GM21576 (cell line): ENCODE data around the gene GALNT18.

Source experiments
- ATAC-seq: cut with Tn5 transposase; IDR thresholded peaks from one replicate; pipeline ENCODE4 v1.9.1; 2021; ENCODE audit warnings: mild to moderate bottlenecking, moderate library complexity; ENCODE audit not compliant: unreplicated experiment

Gene GALNT18

DNA sequence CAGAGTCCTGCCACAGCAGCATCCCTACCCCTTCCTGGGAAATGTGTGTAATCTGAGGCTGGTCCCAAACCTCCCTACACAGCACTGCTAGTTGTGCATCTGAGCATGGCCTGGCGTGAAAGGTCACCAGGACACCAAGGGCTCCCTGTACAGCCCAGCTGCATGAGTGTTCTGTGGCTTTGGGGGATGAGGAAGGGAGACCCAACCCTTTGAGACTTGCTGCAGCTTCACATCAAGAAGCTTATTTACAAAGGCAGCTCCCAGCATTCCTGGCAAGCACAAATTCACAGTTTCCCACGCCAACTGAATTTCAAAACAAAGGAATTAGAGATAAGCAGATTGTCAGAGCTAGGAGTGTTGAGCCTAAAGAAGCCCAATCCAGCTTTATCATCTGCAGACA is 301.0 kb downstream of the GALNT18 start:
- no peak for ATAC-seq

DNA sequence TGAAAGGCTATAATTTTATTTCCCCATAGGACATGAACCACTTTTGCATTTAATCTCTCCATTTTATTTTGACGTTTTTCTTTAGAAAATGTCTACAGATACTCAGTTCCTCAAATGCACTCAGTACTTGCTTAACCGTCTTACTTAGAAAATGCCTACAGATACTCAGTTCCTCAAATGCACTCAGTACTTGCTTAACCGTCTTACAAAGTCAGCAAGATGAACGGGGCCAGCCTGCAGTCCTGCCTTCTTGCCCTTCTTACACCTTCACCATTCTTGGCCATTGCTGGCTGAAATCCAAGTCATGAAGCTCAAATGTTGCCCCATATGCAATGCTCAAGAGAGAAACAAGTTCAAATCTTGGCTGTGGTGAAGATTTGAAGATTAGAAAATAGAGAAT is 302.8 kb downstream of the GALNT18 start:
- ATAC-seq = no peak

- ATAC-seq = no peak
Measured at GRCh38 chr11:11318461-11318860, 303.3 kb downstream of the GALNT18 start.

DNA sequence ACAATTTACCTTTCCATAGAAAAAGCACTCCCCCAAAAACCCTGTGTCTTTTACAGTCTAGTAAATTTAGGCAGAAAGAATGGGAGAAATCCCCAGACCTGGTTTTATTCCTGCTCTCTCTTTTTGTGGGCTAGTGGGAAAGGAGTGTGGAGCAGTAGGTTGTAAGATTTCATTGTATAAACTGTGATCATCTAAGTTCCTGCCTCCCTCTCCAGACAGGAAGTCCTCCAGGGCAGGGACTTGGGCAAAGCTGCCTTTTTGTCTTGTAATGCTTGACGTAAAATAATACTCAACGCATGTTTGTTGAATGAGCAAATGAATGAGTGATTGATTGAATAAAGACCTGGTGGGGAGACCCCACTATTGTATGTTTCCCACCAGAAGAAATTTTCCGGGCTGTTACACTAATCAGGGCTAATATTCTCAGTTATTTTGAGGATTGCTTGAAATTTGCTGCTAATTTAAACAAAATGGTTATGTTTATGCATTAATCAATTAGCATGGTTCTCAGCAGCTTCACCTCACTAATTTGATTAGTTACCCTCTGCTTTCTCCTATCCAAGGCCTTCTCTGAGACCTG is 305.1 kb downstream of the GALNT18 start:
- no peak for ATAC-seq

GRCh38 chr11:11313902-11314692 is 307.7 kb downstream of the GALNT18 start:
- no peak for ATAC-seq

DNA sequence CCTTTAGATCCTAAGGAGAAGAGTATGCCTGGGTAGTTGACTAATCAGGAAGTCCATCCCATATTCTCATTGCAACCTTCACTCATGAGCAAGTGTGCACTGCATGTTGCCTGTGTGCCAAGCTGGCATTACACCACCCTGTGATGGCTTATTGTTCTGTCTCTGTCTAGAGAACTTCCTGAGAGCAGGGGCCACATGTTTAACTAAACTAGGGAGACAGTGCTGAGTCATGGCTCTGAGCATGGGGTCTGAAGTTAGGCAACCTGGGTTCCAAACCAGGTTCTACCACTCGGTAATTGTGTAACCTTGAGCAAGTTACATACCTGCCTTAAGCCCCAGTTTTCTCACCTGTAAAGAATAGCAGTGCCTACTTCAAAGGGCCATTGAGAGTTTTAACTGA is 308.4 kb downstream of the GALNT18 start:
- no peak for ATAC-seq

DNA sequence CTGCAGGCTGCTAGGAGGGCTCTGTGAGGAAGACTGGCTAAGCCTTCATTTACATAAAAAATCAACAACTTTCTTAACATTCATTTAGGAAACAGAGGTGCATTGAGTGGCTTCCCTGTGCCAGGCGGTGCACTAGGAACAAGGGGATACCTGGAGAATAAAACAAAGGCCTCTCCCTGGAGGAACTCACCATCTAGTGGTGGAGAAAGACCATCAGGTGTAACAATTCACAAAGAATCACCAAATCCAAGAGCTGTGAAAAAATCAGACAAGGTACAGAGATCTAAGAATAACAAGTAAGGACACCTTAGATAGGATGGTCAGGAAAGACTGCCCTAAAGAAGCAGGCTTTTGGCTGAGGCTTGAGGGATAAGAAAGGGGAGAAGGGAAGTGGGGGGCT is 309.1 kb downstream of the GALNT18 start:
- ATAC-seq = no peak

GRCh38 chr11:11311169-11311568 is 310.6 kb downstream of the GALNT18 start:
- ATAC-seq = peak; percentile 49

DNA sequence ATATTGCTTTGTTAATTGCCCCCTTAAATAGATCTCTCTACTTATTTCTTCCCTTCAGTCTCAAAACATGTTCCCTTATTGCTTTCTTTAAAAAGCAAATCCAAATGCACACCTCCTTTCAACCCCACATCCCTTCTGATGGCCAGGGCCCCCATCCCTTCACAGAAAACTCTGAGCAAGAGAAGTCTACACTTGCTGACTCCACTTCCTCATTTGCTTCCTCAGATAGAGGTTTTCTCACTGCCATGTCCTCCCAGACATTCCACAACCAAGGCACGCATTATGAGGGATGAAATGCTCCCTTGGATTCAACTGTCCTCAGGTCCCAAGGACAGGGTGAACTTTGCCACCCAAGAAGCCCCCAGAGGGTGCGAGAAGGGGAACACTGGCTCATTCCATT is 311.9 kb downstream of the GALNT18 start:
- no peak for ATAC-seq

- ATAC-seq = no peak
Measured at GRCh38 chr11:11308249-11308648, 313.6 kb downstream of the GALNT18 start.

- ATAC-seq = no peak
Measured at GRCh38 chr11:11306855-11307254, 314.9 kb downstream of the GALNT18 start.

GRCh38 chr11:11304550-11304949 is 317.3 kb downstream of the GALNT18 start:
- ATAC-seq = no peak

DNA sequence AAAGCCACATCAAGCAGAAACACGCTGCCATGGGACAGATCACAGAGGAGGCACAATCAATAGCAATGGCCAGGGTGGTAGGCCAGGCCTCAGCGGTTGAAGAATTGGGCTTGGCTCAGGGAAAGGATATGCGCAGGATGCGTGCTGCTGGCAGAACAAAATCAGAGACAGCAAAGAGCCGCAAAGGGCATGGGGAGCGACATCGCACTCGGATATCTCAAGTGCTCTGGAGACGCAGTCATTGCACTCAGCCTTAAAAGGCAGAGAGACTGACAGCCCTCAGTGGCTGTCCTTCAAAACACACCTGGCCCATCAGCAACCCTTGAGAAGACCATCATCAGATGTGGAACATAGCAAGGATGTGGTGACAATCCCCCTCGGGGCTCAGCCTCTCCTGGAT is 319.2 kb downstream of the GALNT18 start:
- ATAC-seq = no peak

DNA sequence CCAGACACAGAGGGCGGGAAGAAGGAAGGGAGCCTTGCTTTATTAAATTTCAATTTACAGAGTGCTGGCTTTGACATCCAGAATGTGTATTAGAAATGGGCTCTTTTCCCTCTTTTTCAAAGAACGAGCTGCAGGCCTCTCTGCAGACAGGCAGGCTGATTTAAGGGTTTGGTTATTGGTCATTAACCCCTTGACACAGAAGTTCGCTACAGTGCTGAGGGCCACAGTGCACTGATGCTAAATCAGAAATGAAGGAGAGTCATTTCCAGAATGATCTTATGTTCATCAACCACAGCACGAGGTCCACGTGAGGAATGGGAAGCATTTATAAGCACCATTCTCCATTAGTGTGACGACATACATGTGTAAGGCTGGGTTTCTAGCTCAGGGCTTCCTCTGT is 320.6 kb downstream of the GALNT18 start:
- no peak for ATAC-seq

- ATAC-seq = no peak
Measured at GRCh38 chr11:11297578-11297977, 324.2 kb downstream of the GALNT18 start.

DNA sequence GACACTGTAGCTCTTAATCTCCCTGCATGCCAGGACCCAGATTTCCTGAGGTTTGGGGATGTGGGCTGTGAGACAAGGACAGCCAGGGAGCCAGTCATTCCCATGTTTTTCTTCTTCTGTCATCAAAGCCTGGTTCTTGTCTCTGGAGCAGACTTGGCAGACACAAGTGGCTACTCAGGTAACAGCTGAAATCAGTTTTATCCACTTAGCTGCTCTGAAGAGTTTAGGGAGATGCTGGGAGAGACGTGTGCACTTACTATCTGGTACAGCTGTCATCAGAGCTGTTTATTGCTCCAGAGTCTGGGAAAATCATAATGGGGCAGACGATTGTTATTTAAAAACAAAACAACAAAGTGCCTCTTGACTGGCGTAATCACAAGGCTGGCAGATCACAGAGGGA is 325.4 kb downstream of the GALNT18 start:
- ATAC-seq = no peak

DNA sequence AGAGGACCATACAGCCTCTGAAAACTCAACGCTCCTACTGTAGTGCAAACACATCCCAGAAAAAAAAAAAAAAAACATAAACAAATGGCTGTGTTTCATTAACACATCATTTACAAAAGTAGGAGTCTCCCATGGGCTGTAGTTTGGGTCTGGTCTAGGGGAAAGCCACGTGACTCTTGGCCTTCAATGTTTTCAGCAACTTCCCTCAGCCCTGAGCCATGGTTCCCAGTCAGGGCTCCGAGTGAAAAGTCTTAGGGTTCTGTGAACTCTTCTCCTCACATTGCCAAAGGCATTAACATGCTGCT is 327.3 kb downstream of the GALNT18 start:
- no peak for ATAC-seq

- no peak for ATAC-seq
Measured at GRCh38 chr11:11293798-11294550, 327.8 kb downstream of the GALNT18 start.

DNA sequence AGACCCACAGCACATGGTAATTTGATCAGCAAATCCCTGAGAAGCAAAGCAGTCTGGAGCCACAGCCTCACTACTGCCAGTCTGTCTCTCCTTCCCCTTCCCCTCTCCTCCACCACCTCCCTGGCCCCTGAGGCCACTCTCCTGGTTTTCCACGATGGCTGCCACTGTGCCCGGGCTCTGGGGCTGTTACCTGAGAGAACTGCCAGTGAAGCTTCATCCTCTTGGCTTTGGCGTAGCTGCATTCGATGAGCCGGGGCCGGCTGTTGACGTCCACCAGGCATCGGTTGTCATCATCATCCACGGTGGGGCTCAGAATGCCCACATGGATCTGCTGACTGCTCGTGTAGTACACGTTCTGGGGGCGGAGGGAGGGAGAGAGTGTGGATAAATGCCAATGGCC is 329.0 kb downstream of the GALNT18 start:
- no peak for ATAC-seq

DNA sequence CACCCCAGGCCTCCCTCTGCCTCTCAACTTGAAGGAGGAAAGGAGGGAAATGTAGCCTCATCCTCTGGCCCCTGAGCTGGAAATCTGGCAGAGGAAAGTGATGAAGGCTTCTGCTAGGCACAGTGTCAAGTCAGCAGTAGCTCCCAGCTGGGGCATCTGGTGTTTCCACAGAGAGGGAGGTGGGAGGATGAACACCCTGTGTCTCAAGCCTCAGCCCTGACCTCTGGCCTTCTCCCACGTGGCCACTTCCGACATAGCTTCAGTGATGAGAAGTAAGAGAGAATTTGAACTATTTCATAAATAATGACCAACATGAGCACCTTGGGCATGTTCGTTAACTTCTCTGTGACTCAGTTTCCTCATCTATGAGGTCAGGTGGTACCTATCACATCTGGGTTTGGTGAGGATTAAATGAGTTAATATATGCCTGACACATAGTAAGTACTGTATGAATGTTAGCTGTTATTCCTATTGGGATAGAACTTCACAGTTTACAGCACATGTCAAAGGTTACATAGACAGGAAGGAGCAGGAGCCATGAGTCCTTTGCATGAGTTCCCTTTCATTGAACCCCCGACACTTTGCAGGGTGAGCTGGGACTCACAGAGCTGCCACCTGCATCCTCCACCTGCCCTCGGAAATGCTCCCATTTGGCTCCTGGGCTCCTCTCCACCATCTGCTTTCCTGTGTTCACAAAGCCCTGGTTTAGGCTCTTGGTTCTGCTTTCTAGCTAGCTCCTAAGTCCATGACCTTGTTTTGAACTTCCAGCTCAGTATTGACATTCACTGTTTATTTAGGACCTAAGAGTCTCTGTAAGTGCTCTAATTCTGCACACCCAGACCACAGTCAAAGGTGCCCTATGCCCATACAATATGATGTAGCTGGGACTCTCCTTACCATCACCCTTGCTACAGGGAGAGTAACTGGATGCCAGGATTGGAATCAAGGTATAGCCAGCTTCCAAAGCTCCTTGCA is 330.5 kb downstream of the GALNT18 start:
- no peak for ATAC-seq

DNA sequence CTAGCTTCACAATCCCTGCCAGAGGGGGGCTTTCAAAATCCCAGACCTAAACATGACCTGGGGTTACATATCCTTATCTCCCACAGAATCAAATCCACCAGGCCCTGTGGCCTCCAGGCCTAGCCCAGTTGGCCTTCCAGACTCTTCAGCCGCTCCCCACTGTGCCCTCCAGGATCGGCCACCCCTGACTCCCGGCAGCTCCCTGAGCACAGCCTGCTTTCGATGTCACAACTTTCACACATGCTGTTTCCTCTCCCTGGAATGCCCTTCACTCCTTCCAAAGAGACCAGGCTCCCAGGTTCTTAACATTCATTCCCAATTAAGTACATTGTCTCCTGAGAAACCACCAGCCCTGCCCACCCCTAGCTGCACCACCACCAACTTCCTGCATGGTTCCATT is 331.5 kb downstream of the GALNT18 start:
- no peak for ATAC-seq
